NCI-H510A treated with DMSO at 0.1 percent for 48 hours (cell line): ENCODE results near the gene PLCB3.

Source experiments
- DNase-seq: peaks from one replicate; lab custom pipeline; 2025; lab: John Stamatoyannopoulos, UW

The PLCB3 gene

GRCh38 chr11:64251016-64251752 is at the start of gene PLCB3:
Gene PLCB3, plus strand, starts transcription at chr11:64251530. Its CDS starts 120 bp downstream, at chr11:64251650.
- no peak for DNase-seq

- no peak for DNase-seq
These were observed 49.8 kb upstream of the PLCB3 start for GRCh38 chr11:64201543-64201942.

DNA sequence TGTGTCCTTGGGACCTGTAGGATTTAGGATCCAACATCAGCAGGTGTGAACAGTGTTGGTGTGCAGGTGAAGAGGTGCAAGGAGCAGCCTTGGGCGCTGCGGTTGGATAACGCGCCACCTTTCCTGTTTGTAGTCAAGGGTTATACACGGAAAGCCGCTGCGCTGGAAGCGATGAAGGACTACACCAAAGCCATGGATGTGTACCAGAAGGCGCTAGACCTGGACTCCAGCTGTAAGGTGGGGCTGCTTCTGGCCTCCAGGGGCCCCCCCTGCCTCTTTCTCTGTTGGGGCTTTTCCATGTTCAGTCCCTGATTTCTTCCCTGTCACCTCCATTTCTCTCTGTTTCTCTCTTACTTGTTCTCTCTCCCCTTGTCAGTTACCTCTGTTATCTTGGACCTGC is 48.3 kb upstream of the PLCB3 start:
- no peak for DNase-seq

DNA sequence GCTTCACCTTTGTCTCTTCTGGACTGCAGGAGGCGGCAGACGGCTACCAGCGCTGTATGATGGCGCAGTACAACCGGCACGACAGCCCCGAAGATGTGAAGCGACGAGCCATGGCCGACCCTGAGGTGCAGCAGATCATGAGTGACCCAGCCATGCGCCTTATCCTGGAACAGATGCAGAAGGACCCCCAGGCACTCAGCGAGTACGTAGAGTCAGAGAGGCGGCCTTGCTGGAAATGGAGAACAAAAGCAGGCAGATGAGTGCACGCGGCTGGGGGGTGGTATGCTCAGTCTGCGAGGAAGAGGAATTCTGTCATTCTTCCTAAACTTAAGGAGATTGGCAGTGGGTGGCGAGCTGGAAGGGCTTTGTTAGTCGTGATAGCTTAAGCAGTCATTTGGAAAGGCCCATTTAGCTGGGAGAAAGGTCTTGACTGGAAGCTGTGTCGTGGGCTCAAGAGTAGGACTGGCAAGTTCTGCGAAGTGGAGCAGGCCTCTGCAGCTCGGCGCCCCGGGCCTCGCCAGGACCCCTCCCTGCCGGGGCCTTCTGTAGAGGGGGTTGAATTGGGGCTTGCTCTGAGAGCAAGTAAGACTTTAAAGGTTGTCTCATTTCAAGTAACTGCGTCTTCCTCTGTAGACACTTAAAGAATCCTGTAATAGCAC is 47.8 kb upstream of the PLCB3 start:
- DNase-seq, result no peak

DNA sequence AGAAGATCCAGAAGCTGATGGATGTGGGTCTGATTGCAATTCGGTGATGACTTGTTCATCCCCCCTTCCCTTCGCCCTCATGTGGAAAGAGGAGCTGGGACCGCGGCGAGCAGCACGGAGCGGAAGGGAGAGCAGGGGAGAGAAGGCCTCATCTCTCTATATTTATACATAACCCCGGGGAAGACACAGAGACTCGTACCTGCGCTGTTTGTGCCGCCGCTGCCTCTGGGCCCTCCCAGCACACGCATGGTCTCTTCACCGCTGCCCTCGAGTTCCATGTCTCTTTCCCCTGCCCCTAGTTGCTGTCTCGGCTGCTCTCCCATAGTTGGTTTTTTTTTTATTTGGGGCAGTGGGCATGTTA is 47.3 kb upstream of the PLCB3 start:
- DNase-seq, result no peak

DNA sequence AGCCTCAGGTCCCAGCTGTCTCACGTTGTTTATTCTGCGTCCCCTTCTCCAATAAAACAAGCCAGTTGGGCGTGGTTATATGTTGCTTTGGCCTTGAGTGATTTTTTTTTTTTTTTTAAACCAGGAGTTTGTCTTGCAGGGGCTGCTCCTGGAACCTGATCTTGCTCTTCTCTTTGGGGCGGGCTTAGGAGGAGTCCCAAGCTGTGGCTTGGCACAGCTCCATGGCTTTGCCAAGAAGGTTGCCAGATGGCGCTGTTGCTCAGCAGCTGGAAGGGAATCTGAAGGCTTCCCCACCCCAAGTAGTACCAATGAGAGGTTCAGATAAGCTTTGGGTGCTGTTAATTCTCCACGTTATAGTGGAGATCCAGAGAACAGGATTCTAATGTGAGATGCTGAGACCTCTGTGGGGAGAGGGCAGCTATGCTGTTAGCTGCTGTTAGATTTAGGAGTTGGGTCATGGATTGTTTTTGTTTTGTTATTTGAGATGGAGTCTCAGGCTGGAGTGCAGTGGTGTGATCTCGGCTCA is 46.8 kb upstream of the PLCB3 start:
- peak; percentile 67 for DNase-seq

GRCh38 chr11:64206457-64207255 is 44.7 kb upstream of the PLCB3 start, which contains the start of gene FERMT3:
Gene FERMT3, plus strand, starts transcription at chr11:64206721. Its CDS starts 644 bp downstream, at chr11:64207365.
- DNase-seq, result no peak

DNA sequence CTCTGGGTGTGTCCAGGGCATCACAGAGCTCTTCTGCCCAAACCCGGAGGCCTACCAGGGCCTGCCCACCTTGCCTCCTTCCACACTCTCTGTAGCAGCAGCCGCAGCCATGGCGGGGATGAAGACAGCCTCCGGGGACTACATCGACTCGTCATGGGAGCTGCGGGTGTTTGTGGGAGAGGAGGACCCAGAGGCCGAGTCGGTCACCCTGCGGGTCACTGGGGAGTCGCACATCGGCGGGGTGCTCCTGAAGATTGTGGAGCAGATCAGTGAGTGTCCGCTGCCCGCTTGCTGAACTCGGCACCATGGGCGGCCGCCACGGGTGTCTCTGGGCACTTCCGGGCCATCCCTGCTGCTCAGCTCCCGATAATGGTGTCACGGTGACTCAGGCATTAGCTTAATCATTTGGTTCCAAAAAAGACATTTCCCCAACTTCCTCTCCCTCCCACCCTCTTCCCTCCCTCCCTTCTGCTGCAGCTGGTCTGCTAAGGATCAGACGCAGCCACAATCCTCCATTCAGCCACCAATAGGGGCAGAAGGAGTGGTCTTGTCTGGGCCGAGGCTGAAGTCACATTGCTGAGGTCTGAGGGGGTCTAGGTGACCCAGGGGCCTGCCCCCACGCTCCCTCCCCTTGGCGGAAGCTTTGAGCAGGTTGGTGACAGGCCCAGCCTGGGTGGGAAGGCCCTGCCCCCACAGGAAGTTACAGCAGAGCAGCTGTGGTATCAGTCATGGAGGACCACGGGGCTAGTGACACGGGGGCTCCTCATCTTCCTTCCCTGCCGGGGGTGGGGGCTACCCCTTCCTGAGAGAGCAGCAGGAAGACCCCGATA is 43.9 kb upstream of the PLCB3 start:
- DNase-seq, result no peak

DNA sequence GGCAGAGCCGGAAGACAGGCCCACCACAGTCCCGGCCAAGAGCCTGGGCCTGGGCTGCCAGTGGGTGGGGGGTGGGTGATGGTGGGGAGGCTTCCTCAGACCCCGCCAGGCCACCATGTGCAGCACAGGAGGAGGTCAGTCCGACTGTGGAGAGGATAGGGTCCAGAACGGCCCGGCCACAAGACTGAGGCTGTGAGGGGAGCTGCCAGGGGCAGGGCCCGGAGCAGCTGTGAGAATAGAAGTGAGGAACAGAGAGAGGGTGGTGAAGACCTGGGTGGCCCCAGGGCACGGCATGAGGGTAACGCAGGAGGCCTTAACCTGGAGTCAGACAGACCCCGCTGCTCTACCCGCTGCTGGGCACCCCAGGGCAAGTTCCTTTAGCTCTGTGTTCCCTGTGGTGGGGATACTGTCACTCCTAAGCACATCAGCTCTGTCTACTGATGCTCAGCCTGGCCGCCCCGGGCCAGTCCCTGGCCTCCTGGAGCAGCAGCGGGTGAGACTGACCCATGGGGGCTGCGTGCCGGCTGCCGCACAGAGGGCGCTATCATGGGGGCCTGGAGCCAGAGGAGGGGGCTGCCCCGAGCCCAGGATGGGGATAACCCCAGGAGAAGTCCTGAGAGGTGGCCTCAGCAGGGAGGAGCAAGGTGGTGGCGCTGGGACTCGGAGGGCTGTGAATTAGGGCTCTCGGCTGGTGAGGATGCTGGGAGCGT is 43.1 kb upstream of the PLCB3 start:
- DNase-seq, result no peak

- no peak for DNase-seq
These were observed 42.4 kb upstream of the PLCB3 start for GRCh38 chr11:64208796-64209562.

DNA sequence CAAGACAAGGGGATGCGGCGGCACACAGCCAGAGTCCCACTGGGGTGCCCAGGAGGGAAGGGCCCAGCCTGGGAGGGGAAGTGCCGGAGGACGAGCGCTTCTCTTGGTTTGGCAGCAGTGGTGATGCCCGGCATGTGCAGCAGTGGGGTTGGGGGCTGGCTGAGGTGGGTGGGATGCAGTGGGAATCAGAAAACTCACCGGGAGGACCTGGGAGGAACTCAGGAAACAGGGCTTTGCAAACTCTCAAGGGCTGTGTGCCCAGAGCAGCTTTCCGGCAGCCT is 41.8 kb upstream of the PLCB3 start:
- DNase-seq, result no peak

DNA sequence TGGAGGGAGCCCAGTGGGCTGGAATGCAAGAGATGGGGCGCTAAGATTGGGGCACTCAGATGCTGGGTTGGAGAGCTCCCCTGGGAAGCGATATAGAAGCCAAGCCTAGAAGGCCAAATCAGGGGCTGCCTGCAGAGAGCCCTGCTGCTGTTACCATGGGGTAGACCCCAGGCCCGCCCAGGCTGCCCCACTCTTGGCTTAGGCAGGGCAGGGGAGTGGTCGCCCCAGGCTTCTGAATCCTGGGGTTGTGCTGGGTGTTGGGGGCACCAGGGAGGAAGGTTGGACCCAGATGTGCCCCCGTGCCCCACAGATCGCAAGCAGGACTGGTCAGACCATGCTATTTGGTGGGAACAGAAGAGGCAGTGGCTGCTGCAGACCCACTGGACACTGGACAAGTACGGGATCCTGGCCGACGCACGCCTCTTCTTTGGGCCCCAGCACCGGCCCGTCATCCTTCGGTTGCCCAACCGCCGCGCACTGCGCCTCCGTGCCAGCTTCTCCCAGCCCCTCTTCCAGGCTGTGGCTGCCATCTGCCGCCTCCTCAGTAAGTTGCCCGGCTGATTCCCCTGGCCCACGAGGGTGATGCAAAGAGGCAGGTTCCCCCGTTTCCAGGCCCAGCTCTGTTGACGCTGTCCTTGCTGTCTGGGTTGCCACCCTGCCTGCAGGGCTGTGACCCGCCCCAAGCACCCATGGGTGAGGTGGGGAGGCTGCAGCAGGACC is 40.9 kb upstream of the PLCB3 start:
- no peak for DNase-seq

DNA sequence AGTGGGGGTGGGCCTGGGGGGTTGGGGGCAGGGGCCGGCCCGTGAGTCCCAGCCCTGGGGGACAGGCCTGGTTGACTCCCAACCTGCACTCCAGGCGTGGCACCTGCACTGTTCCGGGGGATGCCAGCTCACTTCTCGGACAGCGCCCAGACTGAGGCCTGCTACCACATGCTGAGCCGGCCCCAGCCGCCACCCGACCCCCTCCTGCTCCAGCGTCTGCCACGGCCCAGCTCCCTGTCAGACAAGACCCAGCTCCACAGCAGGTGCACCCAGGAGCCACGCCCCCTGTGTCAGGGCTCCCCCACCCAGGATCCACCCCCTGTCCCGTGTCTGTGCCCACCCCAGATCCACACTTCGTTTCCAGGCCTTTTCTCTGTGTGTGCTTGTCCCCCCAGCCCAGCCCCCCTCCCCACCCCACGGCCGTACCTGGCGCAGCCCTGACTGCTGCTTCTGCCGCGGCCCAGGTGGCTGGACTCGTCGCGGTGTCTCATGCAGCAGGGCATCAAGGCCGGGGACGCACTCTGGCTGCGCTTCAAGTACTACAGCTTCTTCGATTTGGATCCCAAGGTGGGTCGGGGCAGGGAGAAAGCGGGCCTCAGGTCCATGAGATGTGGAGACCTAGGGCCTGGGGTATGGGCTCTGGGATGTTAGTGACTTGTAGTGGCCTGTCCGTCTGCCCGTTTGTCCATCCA is 40.0 kb upstream of the PLCB3 start:
- DNase-seq, result no peak

DNA sequence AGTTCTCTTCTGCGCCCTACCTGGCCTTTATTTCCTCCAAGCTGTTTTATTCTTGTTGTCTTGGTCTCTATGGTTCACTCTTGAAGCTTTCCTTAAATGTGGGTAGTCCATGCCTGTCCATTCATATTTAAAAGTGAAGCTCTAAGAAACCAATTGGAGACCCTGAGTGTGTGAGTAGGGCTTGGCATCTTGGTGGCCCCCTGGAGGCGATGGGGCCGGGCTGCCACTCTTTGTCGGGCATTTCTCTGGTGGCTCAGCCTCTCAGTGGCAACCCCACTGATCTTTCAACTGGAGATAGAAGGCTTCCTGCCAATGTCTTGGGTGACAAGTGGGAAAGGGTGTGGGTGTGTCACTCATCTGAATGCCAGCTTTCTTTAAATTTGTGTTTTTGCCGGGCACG is 34.5 kb upstream of the PLCB3 start:
- no peak for DNase-seq

GRCh38 chr11:64218628-64219353 is 32.5 kb upstream of the PLCB3 start:
- no peak for DNase-seq

DNA sequence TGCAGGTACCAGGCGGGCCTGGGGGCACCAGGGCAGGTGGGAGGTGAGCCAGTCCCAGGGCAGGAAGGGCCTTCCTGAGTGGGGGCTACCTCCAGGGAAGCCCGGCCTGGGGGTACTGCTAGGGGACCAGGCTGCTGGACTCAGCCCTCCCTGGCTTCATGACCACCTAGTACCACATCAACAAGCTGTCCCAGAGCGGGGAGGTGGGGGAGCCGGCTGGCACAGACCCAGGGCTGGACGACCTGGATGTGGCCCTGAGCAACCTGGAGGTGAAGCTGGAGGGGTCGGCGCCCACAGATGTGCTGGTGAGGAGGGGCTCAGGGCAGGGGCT is 32.0 kb upstream of the PLCB3 start:
- DNase-seq, result no peak

DNA sequence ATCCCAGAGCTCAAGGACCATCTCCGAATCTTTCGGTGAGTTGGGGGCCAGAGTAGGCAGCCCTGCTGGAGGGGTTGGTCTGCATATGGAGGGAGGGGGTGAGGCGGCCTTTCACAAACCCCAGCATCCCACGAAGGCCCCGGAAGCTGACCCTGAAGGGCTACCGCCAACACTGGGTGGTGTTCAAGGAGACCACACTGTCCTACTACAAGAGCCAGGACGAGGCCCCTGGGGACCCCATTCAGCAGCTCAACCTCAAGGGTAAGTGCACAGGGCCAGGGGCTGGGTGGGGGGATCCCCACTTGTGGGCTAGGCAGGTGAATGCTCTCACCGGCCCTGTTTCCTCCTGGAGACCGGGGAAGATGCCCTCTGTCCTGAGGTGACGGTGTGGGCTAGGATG is 31.6 kb upstream of the PLCB3 start:
- DNase-seq, result no peak

DNA sequence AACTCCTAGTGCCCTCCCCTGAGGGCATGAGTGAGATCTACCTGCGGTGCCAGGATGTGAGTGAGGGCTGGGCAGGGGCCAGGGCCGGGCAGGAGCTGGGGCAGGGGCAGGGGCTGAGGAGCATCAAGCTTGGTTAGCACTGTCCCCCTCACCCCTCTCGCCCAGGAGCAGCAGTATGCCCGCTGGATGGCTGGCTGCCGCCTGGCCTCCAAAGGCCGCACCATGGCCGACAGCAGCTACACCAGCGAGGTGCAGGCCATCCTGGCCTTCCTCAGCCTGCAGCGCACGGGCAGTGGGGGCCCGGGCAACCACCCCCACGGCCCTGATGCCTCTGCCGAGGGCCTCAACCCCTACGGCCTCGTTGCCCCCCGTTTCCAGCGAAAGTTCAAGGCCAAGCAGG is 31.1 kb upstream of the PLCB3 start:
- DNase-seq, result no peak

DNA sequence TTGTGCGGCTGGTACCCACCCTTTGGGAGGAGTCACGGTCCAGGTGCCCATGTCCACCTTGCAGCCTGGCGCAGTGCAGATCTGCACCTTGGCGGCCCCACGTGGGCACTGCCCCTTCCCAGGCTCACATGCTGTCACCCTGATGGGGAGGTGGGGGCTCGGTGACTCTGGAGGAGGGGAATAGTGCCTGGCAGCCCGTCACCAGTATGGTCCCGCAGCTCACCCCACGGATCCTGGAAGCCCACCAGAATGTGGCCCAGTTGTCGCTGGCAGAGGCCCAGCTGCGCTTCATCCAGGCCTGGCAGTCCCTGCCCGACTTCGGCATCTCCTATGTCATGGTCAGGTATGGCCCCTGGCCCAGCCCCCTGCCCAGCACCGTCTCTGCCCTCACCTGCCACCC is 30.5 kb upstream of the PLCB3 start:
- DNase-seq, result no peak
